HEK293T (cell line): ENCODE measurements around the gene TMEFF2.

Source experiments
- CTCF ChIA-PET: fragments of 350-600 bp; formaldehyde crosslinking; extraction: SDS; loops from one replicate; lab custom pipeline; 2021; ENCODE audit warnings: antibody characterized with exemption, inconsistent platforms; lab: Yijun Ruan, JAX
- POLR2A ChIA-PET: fragments of 350-600 bp; formaldehyde crosslinking; extraction: SDS; loops from one replicate; lab custom pipeline; 2020; ENCODE audit warnings: antibody characterized with exemption, inconsistent platforms; lab: Yijun Ruan, JAX
- DNase-seq: peaks from one replicate; pipeline ENCODE4 v3.0.0; 2012; ENCODE audit warnings: mixed read lengths; ENCODE audit errors: extremely low spot score
- ARNT ChIP-seq: fragments of 450-650 bp; IDR thresholded peaks from 2 replicates; pipeline ENCODE4 v1.6.1; 2017; ENCODE audit warnings: mild to moderate bottlenecking
- BHLHE40 ChIP-seq: fragments of 450-650 bp; IDR thresholded peaks from 2 replicates; pipeline ENCODE4 v1.6.1; 2016; ENCODE audit warnings: mild to moderate bottlenecking, moderate library complexity, borderline replicate concordance
- CTBP1 ChIP-seq: fragments of 450-650 bp; IDR thresholded peaks from 2 replicates; pipeline ENCODE4 v1.6.1; 2016; ENCODE audit warnings: borderline replicate concordance
- ELF4 ChIP-seq: fragments of 450-650 bp; IDR thresholded peaks from 2 replicates; pipeline ENCODE4 v1.6.1; 2017; ENCODE audit warnings: antibody characterized with exemption
- FOXA1 ChIP-seq: fragments of 450-650 bp; IDR thresholded peaks from 2 replicates; pipeline ENCODE4 v1.6.1; 2016; ENCODE audit warnings: mild to moderate bottlenecking
- FOXK2 ChIP-seq: fragments of 450-650 bp; IDR thresholded peaks from 2 replicates; pipeline ENCODE4 v1.6.1; 2016; ENCODE audit warnings: mild to moderate bottlenecking
- FOXM1 ChIP-seq: fragments of 450-650 bp; IDR thresholded peaks from 2 replicates; pipeline ENCODE4 v1.6.1; 2017; ENCODE audit warnings: mild to moderate bottlenecking, borderline replicate concordance
- HDGF ChIP-seq: fragments of 450-650 bp; IDR thresholded peaks from 2 replicates; pipeline ENCODE4 v1.6.1; 2017; ENCODE audit warnings: antibody characterized with exemption, borderline replicate concordance
- L3MBTL2 ChIP-seq: fragments of 450-650 bp; conservative IDR thresholded peaks from 2 replicates; pipeline ENCODE4 v1.6.1; 2016; ENCODE audit warnings: mild to moderate bottlenecking
- LEF1 ChIP-seq: fragments of 450-650 bp; IDR thresholded peaks from 2 replicates; pipeline ENCODE4 v1.6.1; 2017; ENCODE audit warnings: mild to moderate bottlenecking, borderline replicate concordance
- NFRKB ChIP-seq: fragments of 450-650 bp; IDR thresholded peaks from 2 replicates; pipeline ENCODE4 v1.6.1; 2016; ENCODE audit warnings: mild to moderate bottlenecking, moderate library complexity
- SP1 ChIP-seq: fragments of 450-650 bp; IDR thresholded peaks from 2 replicates; pipeline ENCODE4 v1.6.1; 2017
- SUZ12 ChIP-seq: fragments of 450-650 bp; IDR thresholded peaks from 2 replicates; pipeline ENCODE4 v1.6.1; 2016; ENCODE audit warnings: mild to moderate bottlenecking
- TARDBP ChIP-seq: fragments of 450-650 bp; IDR thresholded peaks from 2 replicates; pipeline ENCODE4 v1.6.1; 2016
- ZNF384 ChIP-seq: fragments of 450-650 bp; IDR thresholded peaks from 2 replicates; pipeline ENCODE4 v1.6.1; 2016
- TF ChIP-seq, protein P1 (sequence below): fragments of 450-650 bp; IDR thresholded peaks from 2 replicates; pipeline ENCODE4 v1.6.1; 2016

Gene TMEFF2

DNA sequence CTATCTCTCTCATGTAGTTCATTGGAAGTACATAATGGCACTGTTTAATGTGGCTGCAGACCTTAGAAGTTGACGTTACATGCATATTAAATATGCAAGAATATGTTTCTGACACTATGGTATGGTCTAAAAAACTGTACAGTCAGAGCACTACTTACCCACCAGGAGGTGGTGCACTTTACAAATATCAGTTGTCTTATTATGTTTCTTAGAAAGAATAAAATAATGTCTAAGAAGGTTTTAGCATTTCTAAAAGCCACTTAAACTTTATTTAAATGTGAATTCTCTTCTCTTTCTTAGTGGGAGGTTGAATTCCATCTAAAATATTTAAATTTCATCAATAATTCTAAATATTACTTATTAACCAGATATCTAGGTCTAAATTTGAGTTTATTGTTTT lies 4.3 kb downstream of the TMEFF2 start:
- POLR2A ChIA-PET, result no interaction called here
- no peak for DNase-seq

DNA sequence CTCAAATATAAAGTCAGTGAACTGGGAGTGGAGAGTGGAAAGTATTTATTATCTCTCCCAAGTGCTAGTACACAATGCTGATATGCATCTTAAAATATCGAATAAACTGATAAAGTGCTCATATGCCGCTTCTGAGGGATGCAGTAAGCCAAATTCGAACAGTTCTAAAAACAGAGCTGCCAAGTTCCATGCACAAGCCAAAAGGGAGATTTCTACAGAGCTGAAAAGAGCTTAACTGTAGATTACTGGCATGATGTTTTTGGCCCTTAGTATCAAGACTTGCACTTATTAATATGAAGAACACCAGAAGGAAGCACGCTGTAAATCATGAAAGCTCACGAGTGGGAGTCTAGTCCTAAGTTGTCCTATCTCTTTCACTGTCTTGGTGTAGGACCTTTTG lies 7.9 kb downstream of the TMEFF2 start:
- TF ChIP-seq L3MBTL2 (no peak), FOXM1 (no peak), SP1 (no peak), BHLHE40 (no peak), FOXK2 (no peak), CTBP1 (no peak), LEF1 (no peak), SUZ12 (no peak), ELF4 (no peak), TARDBP (no peak)
- TF ChIP-seq, protein P1, sequence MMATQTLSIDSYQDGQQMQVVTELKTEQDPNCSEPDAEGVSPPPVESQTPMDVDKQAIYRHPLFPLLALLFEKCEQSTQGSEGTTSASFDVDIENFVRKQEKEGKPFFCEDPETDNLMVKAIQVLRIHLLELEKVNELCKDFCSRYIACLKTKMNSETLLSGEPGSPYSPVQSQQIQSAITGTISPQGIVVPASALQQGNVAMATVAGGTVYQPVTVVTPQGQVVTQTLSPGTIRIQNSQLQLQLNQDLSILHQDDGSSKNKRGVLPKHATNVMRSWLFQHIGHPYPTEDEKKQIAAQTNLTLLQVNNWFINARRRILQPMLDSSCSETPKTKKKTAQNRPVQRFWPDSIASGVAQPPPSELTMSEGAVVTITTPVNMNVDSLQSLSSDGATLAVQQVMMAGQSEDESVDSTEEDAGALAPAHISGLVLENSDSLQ, result no peak
- ChIA-PET CTCF (no interaction called here), POLR2A (no interaction called here)
- no peak for DNase-seq

More for the DNA sequence above, 4.3 kb downstream of the TMEFF2 start:
- TF ChIP-seq FOXK2, result no peak
- no peak for TF ChIP-seq ELF4
- no peak for TF ChIP-seq BHLHE40
- TF ChIP-seq, protein P1, result no peak
- TF ChIP-seq HDGF, result no peak
- CTCF ChIA-PET, result no interaction called here

DNA sequence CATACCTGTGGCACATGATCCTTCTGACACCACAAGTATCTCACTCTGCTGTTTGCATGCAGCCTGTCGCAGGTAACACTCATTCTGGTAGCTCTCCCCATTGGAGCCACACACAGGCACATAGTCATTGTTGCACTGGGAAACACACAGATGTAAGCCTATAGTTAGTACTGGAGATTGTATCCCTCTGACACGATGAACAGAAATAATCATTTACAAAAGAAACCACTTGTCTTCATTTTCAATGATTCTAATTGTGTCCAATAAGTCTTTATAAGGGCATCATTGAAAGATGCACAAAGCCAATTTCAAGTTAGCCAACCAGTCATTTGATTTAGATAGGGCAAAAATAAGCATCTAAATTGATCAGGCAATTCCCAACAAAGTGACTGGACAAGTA lies 10.4 kb downstream of the TMEFF2 start:
- ChIA-PET CTCF (no interaction called here), POLR2A (no interaction called here)
- no peak for DNase-seq
- TF ChIP-seq LEF1, result no peak
- no peak for TF ChIP-seq HDGF
- TF ChIP-seq ARNT, result no peak
- TF ChIP-seq L3MBTL2, result no peak
- TF ChIP-seq CTBP1, result no peak
- no peak for TF ChIP-seq TARDBP
- TF ChIP-seq FOXM1, result no peak
- no peak for TF ChIP-seq FOXA1
- TF ChIP-seq SP1, result no peak
- no peak for TF ChIP-seq ELF4
- TF ChIP-seq BHLHE40, result no peak
- no peak for TF ChIP-seq ZNF384
- no peak for TF ChIP-seq FOXK2
- TF ChIP-seq, protein P1, result no peak
- no peak for TF ChIP-seq SUZ12
- TF ChIP-seq NFRKB, result no peak

DNA sequence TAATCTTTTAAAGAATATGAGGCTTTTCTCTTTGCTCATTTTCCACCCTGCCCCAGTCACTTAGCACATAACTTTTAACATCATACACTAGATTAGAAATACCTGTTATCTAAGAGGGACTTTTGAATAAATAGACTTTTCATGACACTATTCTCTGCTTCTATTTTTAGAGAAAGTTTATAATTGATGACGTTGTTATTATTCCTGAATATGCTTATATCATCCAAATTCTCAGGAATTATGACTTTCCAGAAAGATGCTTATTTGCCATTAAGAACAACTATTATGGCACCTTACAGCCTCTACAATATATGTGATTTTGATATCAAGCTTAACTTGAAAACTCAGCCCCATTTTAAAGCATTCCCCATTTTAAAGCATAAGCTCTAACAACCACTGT lies 11.4 kb downstream of the TMEFF2 start:
- DNase-seq, result no peak
- TF ChIP-seq ARNT, result no peak
- TF ChIP-seq SP1, result no peak
- no peak for TF ChIP-seq BHLHE40
- TF ChIP-seq, protein P1, result no peak
- TF ChIP-seq FOXA1, result no peak
- TF ChIP-seq HDGF, result no peak
- TF ChIP-seq LEF1, result no peak
- TF ChIP-seq FOXK2, result no peak
- no peak for TF ChIP-seq ELF4
- no peak for TF ChIP-seq ZNF384
- no peak for TF ChIP-seq FOXM1
- TF ChIP-seq TARDBP, result no peak
- TF ChIP-seq L3MBTL2, result no peak
- TF ChIP-seq NFRKB, result no peak
- ChIA-PET POLR2A (no interaction called here), CTCF (no interaction called here)

DNA sequence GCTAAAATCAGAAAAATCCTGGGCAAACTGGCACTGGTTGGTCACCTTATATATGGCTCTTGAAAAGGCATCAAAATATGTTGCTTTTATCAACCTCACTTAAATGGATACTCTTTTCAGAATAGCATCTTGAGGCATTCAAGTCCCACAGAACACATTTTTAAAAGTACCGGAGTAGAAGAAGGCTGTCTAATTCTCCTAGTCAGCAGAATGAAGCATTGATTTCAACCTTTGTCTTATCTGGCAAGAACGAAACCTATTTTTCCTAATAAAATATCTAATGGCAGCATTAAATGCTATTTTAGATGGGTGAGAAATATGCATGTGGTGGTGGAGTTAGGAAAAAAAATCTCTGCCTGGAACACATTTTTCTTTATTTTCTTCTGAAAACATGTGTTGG lies 27.8 kb downstream of the TMEFF2 start:
- no peak for DNase-seq
- ChIA-PET CTCF (no interaction called here), POLR2A (no interaction called here)
- no peak for TF ChIP-seq SUZ12
- no peak for TF ChIP-seq FOXA1
- TF ChIP-seq SP1, result no peak
- no peak for TF ChIP-seq HDGF
- no peak for TF ChIP-seq ZNF384
- TF ChIP-seq NFRKB, result no peak
- TF ChIP-seq CTBP1, result no peak
- no peak for TF ChIP-seq ELF4
- TF ChIP-seq ARNT, result no peak
- no peak for TF ChIP-seq LEF1
- TF ChIP-seq, protein P1, result no peak
- no peak for TF ChIP-seq FOXK2
- no peak for TF ChIP-seq TARDBP
- no peak for TF ChIP-seq FOXM1
- TF ChIP-seq BHLHE40, result no peak
- no peak for TF ChIP-seq L3MBTL2
